ENCODE results near the gene ISYNA1.
A peak's percentile ranks its signal among the peaks of the same experiment; 100 is the strongest.
"Not testable (repeated sequence)": the region's sequence is repeated elsewhere in the genome, so short reads cannot be mapped to it uniquely, and the experiment has no call there.

Gene ISYNA1

GRCh38 chr19:18419195-18419698 lies 18.7 kb downstream of the ISYNA1 start, which contains the start of gene SSBP4:
Gene SSBP4 (plus strand): TSS chr19:18419398. CDS start chr19:18419649, 251 bp downstream.
- DNase-seq (ENCODE audit: low read depth), result peak; percentile 57

GRCh38 chr19:18418483-18419194 lies 19.3 kb downstream of the ISYNA1 start:
- DNase-seq (ENCODE audit: low read depth), result no peak

GRCh38 chr19:18418029-18418482 lies 19.9 kb downstream of the ISYNA1 start:
- no peak for DNase-seq (ENCODE audit: low read depth)

- DNase-seq (ENCODE audit: low read depth), result no peak
Observed at GRCh38 chr19:18417250-18418028, 20.5 kb downstream of the ISYNA1 start.

- DNase-seq (ENCODE audit: low read depth), result peak; percentile 52
Observed at GRCh38 chr19:18416778-18417249, 21.1 kb downstream of the ISYNA1 start.

GRCh38 chr19:18415178-18415867 lies 22.6 kb downstream of the ISYNA1 start:
- DNase-seq (ENCODE audit: low read depth), result no peak

GRCh38 chr19:18414504-18415177 lies 23.3 kb downstream of the ISYNA1 start:
- DNase-seq (ENCODE audit: low read depth), result no peak

GRCh38 chr19:18412610-18413239 lies 25.2 kb downstream of the ISYNA1 start:
- DNase-seq (ENCODE audit: low read depth), result no peak

- DNase-seq (ENCODE audit: low read depth), result no peak
Observed at GRCh38 chr19:18408053-18408476, 29.9 kb downstream of the ISYNA1 start.

GRCh38 chr19:18406749-18407148 lies 31.2 kb downstream of the ISYNA1 start:
- no peak for DNase-seq (ENCODE audit: low read depth)

- not testable (repeated sequence) for DNase-seq (ENCODE audit: low read depth)
Observed at GRCh38 chr19:18405754-18406153, 32.2 kb downstream of the ISYNA1 start.

GRCh38 chr19:18402455-18403248 lies 35.3 kb downstream of the ISYNA1 start:
- DNase-seq (ENCODE audit: low read depth), result not testable (repeated sequence)

GRCh38 chr19:18401580-18402112 lies 36.3 kb downstream of the ISYNA1 start:
- no peak for DNase-seq (ENCODE audit: low read depth)

- DNase-seq (ENCODE audit: low read depth), result no peak
Observed at GRCh38 chr19:18399008-18399407, 38.9 kb downstream of the ISYNA1 start.

- DNase-seq (ENCODE audit: low read depth), result no peak
Observed at GRCh38 chr19:18397242-18398202, 40.4 kb downstream of the ISYNA1 start, which contains the start of gene LRRC25. Gene LRRC25 (minus strand): TSS chr19:18397622. CDS start chr19:18396963, 659 bp downstream.

- no peak for DNase-seq (ENCODE audit: low read depth)
Observed at GRCh38 chr19:18396471-18397241, 41.3 kb downstream of the ISYNA1 start.

GRCh38 chr19:18393836-18394235 lies 44.1 kb downstream of the ISYNA1 start:
- DNase-seq (ENCODE audit: low read depth), result no peak

GRCh38 chr19:18392926-18393325 lies 45.0 kb downstream of the ISYNA1 start:
- DNase-seq (ENCODE audit: low read depth), result no peak
